Mesenchymal stem cell (in vitro differentiated cells and primary cell): Measurements from ENCODE around the gene APH1A.
"Not testable (repeated sequence)": the region's sequence is repeated elsewhere in the genome, so short reads cannot be mapped to it uniquely, and the experiment has no call there.

Source experiments
- DNase-seq: peaks from one replicate; pipeline ENCODE4 v3.0.0-alpha.2; 2013
- H2AFZ ChIP-seq: one replicate; pipeline ENCODE4 v1.6.1; 2013; ENCODE audit warnings: low read depth, mild to moderate bottlenecking, control low read depth, inconsistent platforms, low read length, moderate library complexity
- H2AK5ac ChIP-seq: 2 replicates; pipeline ENCODE4 v1.6.1; 2013; ENCODE audit warnings: low read length, moderate library complexity, mild to moderate bottlenecking, inconsistent platforms; ENCODE audit not compliant: severe bottlenecking
- H2BK120ac ChIP-seq: one replicate; pipeline ENCODE4 v1.6.1; 2013; ENCODE audit warnings: low read depth, mild to moderate bottlenecking, inconsistent platforms, low read length, moderate library complexity
- H2BK12ac ChIP-seq, 2 experiments: one replicate each; pipeline ENCODE4 v1.6.1; 2013; ENCODE audit warnings: inconsistent platforms in 2 of 2, low read length in 2 of 2, mild to moderate bottlenecking in 2 of 2, moderate library complexity in 2 of 2, control low read depth in 1 of 2
- H2BK15ac ChIP-seq: one replicate; pipeline ENCODE4 v1.6.1; 2013; ENCODE audit warnings: mild to moderate bottlenecking, low read depth, inconsistent platforms; ENCODE audit not compliant: poor library complexity, severe bottlenecking
- H2BK5ac ChIP-seq: 2 replicates; pipeline ENCODE4 v1.6.1; 2013; ENCODE audit warnings: low read depth, mild to moderate bottlenecking, low read length, control low read depth, inconsistent platforms; ENCODE audit not compliant: poor library complexity, severe bottlenecking
- H3K14ac ChIP-seq, 2 experiments: one replicate each; pipeline ENCODE4 v1.6.1; 2013; ENCODE audit warnings: inconsistent platforms in 2 of 2, low read length in 2 of 2, control low read depth in 1 of 2, mild to moderate bottlenecking in 1 of 2, moderate library complexity in 1 of 2
- H3K18ac ChIP-seq, 2 experiments: one replicate each; pipeline ENCODE4 v1.6.1; 2013; ENCODE audit warnings: inconsistent platforms in 2 of 2, low read length in 2 of 2, control low read depth in 1 of 2, low read depth in 1 of 2, mild to moderate bottlenecking in 1 of 2
- H3K23ac ChIP-seq, 2 experiments: one replicate each; pipeline ENCODE4 v1.6.1; 2013; ENCODE audit warnings: inconsistent platforms in 2 of 2, low read length in 2 of 2, mild to moderate bottlenecking in 2 of 2, moderate library complexity in 2 of 2, control low read depth in 1 of 2
- H3K27ac ChIP-seq: 2 replicates; pipeline ENCODE4 v1.5.1; 2013; ENCODE audit warnings: mild to moderate bottlenecking, moderate library complexity, low read length, control low read depth, inconsistent platforms; ENCODE audit not compliant: poor library complexity, severe bottlenecking
- H3K27me3 ChIP-seq, 2 experiments: 2 replicates each; pipeline versions ENCODE4 v1.6.1 to v1.7.0; 2013; ENCODE audit warnings: low read length in 2 of 2, mild to moderate bottlenecking in 2 of 2, moderate library complexity in 2 of 2, control low read depth in 1 of 2, inconsistent platforms in 1 of 2; ENCODE audit not compliant: control insufficient read depth in 1 of 2, insufficient read depth in 1 of 2
- H3K36me3 ChIP-seq, 2 experiments: 2 replicates each; pipeline versions ENCODE4 v1.6.1 to v1.7.0; 2013; ENCODE audit warnings: low read length in 2 of 2, control low read depth in 1 of 2, inconsistent platforms in 1 of 2, low read depth in 1 of 2, mild to moderate bottlenecking in 1 of 2; ENCODE audit not compliant: insufficient read depth in 2 of 2, control insufficient read depth in 1 of 2
- H3K4ac ChIP-seq, 2 experiments: one replicate each; pipeline ENCODE4 v1.6.1; 2013; ENCODE audit warnings: inconsistent platforms in 2 of 2, low read length in 2 of 2, mild to moderate bottlenecking in 2 of 2, moderate library complexity in 2 of 2, control low read depth in 1 of 2, low read depth in 1 of 2
- H3K4me1 ChIP-seq: 2 replicates; pipeline ENCODE4 v1.6.1; 2013; ENCODE audit warnings: low read depth, low read length, control low read depth; ENCODE audit not compliant: control insufficient read depth, insufficient read depth
- H3K4me2 ChIP-seq: 2 replicates; pipeline ENCODE4 v1.6.1; 2013; ENCODE audit warnings: low read length, mild to moderate bottlenecking, inconsistent platforms; ENCODE audit not compliant: poor library complexity, severe bottlenecking
- H3K4me3 ChIP-seq, 2 experiments: 2 replicates each; pipeline versions ENCODE4 v1.5.1 to v1.7.0; 2013; ENCODE audit warnings: low read length in 2 of 2, mild to moderate bottlenecking in 2 of 2, control low read depth in 1 of 2, low read depth in 1 of 2; ENCODE audit not compliant: insufficient read depth in 1 of 2
- H3K79me1 ChIP-seq: replicated peaks from 2 replicates; pipeline ENCODE4 v1.6.1; 2013; ENCODE audit warnings: mild to moderate bottlenecking, control low read depth, low read length, inconsistent platforms; ENCODE audit not compliant: poor library complexity, severe bottlenecking
- H3K9ac ChIP-seq: 2 replicates; pipeline ENCODE4 v1.7.0; 2013; ENCODE audit warnings: mild to moderate bottlenecking, low read length, moderate library complexity
- H3K9me3 ChIP-seq: 2 replicates; pipeline ENCODE4 v1.7.0; 2013; ENCODE audit warnings: mild to moderate bottlenecking, low read length; ENCODE audit not compliant: control insufficient read depth
- H4K8ac ChIP-seq: one replicate; pipeline ENCODE4 v1.6.1; 2013; ENCODE audit warnings: inconsistent platforms, mild to moderate bottlenecking, low read length, moderate library complexity
- H4K91ac ChIP-seq: one replicate; pipeline ENCODE4 v1.6.1; 2013; ENCODE audit warnings: mild to moderate bottlenecking, low read length, inconsistent platforms
- WGBS: methylation state at CpG from one replicate; pipeline ENCODE4 v1.1.7; 2013; ENCODE audit warnings: mixed read lengths; 5-methylcytosine and 5-hydroxymethylcytosine counted together

Gene APH1A

GRCh38 chr1:150228246-150228645 is 40.6 kb downstream of the APH1A start:
- H3K27me3 ChIP-seq, H4K8ac ChIP-seq, H2AK5ac ChIP-seq, H3K4me3 ChIP-seq, H3K23ac ChIP-seq, H2BK12ac ChIP-seq, H2BK15ac ChIP-seq, H4K91ac ChIP-seq, H3K79me1 ChIP-seq, H2AFZ ChIP-seq, H3K27ac ChIP-seq, H3K4ac ChIP-seq, H2BK5ac ChIP-seq, H3K18ac ChIP-seq, H3K4me1 ChIP-seq, H3K4me2 ChIP-seq, H2BK120ac ChIP-seq, H3K14ac ChIP-seq, H3K9me3 ChIP-seq, DNase-seq, H3K9ac ChIP-seq: not testable (repeated sequence)
- peaks cover 7 to 38% of the 10 kb centered on the region in 2 experiments for H3K36me3 ChIP-seq
- 97% methylated on average over 9 of the region's 10 CpGs for WGBS

- Histone ChIP-seq H2BK15ac (no peak overlapping the region), H4K91ac (no peak overlapping the region), H3K18ac (no peak overlapping the region), H2AFZ (no peak overlapping the region), H3K4me1 (no peaks in the 10 kb centered on the region), H3K27ac (no peak overlapping the region), H3K79me1 (peaks cover 10% of the 10 kb centered on the region), H4K8ac (no peak overlapping the region), H3K27me3 (no peaks in the 10 kb centered on the region), H3K36me3 (peaks cover 9 to 44% of the 10 kb centered on the region in 2 experiments), H3K14ac (no peak overlapping the region), H3K9me3 (no peaks in the 10 kb centered on the region), H2BK12ac (no peak overlapping the region), H2BK5ac (no peak overlapping the region), H3K23ac (no peak overlapping the region), H3K4me3 (no peak overlapping the region), H2BK120ac (no peak overlapping the region), H3K4me2 (no peak overlapping the region), H3K9ac (no peak overlapping the region), H2AK5ac (no peak overlapping the region), H3K4ac (no peak overlapping the region)
- DNase-seq = no peak
Observed at GRCh38 chr1:150227228-150227627, 41.6 kb downstream of the APH1A start.

DNA sequence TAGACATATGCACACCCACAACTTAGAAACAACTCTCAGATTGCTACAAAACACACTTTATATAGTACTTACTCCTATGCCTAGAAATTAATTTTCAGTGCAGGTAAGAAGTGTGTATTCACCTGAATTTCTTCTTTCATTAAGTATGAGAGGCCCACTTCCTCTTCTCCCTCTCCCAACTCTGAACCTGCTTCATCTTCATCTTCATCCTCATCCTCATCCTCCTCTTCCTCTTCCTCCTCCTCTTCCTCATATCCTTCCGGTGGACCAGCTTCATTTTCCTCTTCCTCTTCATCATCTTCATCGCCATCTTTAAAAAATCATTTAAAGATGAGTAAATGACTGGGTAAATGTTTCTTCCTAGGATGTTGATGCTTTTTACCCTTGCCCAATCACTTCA is 42.3 kb downstream of the APH1A start:
- Histone ChIP-seq H3K9ac (no peak overlapping the region), H3K4me2 (no peak overlapping the region), H3K4ac (no peak overlapping the region), H4K8ac (no peak overlapping the region), H2AFZ (no peak overlapping the region), H3K79me1 (peaks cover 10% of the 10 kb centered on the region), H4K91ac (no peak overlapping the region), H3K36me3 (peaks cover 9 to 44% of the 10 kb centered on the region in 2 experiments), H2BK12ac (no peak overlapping the region), H2BK15ac (no peak overlapping the region), H3K18ac (no peak overlapping the region), H2AK5ac (no peak overlapping the region), H3K27ac (no peak overlapping the region), H3K23ac (no peak overlapping the region), H2BK5ac (no peak overlapping the region), H3K9me3 (no peaks in the 10 kb centered on the region), H2BK120ac (no peak overlapping the region), H3K4me3 (no peak overlapping the region), H3K4me1 (no peaks in the 10 kb centered on the region), H3K14ac (no peak overlapping the region), H3K27me3 (no peaks in the 10 kb centered on the region)
- DNase-seq = no peak
- 100% methylated on average over 1 of the region's 2 CpGs for WGBS

- no peak overlapping the region for H3K23ac ChIP-seq
- H2BK5ac ChIP-seq = no peak overlapping the region
- no peaks in the 10 kb centered on the region for H3K27me3 ChIP-seq
- no peak overlapping the region for H2AK5ac ChIP-seq
- H3K36me3 ChIP-seq = peaks cover 9 to 45% of the 10 kb centered on the region in 2 experiments
- no peak overlapping the region for H3K18ac ChIP-seq
- H3K9me3 ChIP-seq = no peaks in the 10 kb centered on the region
- H3K4ac ChIP-seq = no peak overlapping the region
- no peak overlapping the region for H3K4me2 ChIP-seq
- no peaks in the 10 kb centered on the region for H3K4me1 ChIP-seq
- WGBS = 92% methylated on average over 1 of the region's 1 CpG
- H4K91ac ChIP-seq = no peak overlapping the region
- H2AFZ ChIP-seq = no peak overlapping the region
- no peak overlapping the region for H2BK120ac ChIP-seq
- peaks cover 12% of the 10 kb centered on the region for H3K79me1 ChIP-seq
- no peak overlapping the region for H2BK15ac ChIP-seq
- H2BK12ac ChIP-seq = no peak overlapping the region
- no peak overlapping the region for H3K4me3 ChIP-seq
- no peak for DNase-seq
- H3K14ac ChIP-seq = no peak overlapping the region
- no peak overlapping the region for H3K27ac ChIP-seq
- no peak overlapping the region for H4K8ac ChIP-seq
- no peak overlapping the region for H3K9ac ChIP-seq
Observed at GRCh38 chr1:150225546-150225945, 43.3 kb downstream of the APH1A start.
